M059J (cell line): ENCODE results near the gene STT3A. TPM values are rescaled to one million over a fixed set of nuclear protein-coding genes. Genes with fewer than 3 reads are reported as not detected.
A peak's percentile ranks its signal among the peaks of the same experiment; 100 is the strongest.

Source experiments
- DNase-seq: peaks from one replicate; pipeline ENCODE4 v3.0.0-alpha.2; 2012; ENCODE audit warnings: low read depth
- total RNA-seq: library from RNA; depleted of rRNA; stranded (reverse); fragments of >200 nt; shearing (Covaris generic); gene quantifications from 2 replicates; pipeline ENCODE4 v1.2.3, GENCODE V29; 2014; rRNA removed

STT3A gene
- total RNA-seq, 1 experiment from 2014 or later, result 421 TPM

DNA sequence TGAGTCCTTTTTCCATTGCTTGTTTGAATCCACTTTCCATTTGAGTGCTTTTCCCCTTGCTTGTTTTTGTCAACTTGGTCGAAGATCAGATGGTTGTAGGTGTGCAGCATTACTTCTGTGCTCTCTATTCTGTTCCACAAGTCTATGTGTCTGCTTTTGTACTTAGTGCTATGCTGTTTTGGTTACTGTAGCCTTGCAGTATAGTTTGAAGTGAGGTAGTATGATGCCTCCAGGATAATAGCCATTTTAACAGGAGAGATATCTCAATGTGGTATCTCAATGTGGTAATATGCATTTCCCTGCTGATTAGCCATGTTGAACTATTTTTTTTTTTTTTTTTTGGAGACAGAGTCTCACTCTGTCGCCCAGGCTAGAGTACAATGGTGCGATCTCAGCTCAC lies 71.3 kb downstream of the STT3A start:
- DNase-seq, result peak; percentile 39

GRCh38 chr11:125667151-125667550 lies 74.5 kb downstream of the STT3A start:
- DNase-seq, result no peak

GRCh38 chr11:125670172-125670571 lies 77.5 kb downstream of the STT3A start:
- no peak for DNase-seq

GRCh38 chr11:125671561-125671960 lies 78.9 kb downstream of the STT3A start:
- DNase-seq, result no peak

Other genes with a start within 250 kb of the STT3A start
- gene FEZ1, start 96.6 kb upstream of the STT3A start, total RNA-seq, result 1.2 and 1.6 TPM in 2 replicates
- gene EI24, start 23.4 kb upstream of the STT3A start, total RNA-seq, result 108 and 118 TPM in 2 replicates
- 42.9 and 46.3 TPM in 2 replicates for gene CHEK1, start 32.3 kb downstream of the STT3A start, total RNA-seq
- gene ACRV1, start 88.0 kb downstream of the STT3A start, total RNA-seq, result not detected in 2 replicates
- not detected in 2 replicates for gene PATE1, start 153.4 kb downstream of the STT3A start, total RNA-seq
- gene PATE2, start 186.0 kb downstream of the STT3A start, total RNA-seq, result not detected in 2 replicates
- gene PATE3, start 195.3 kb downstream of the STT3A start, total RNA-seq, result not detected in 2 replicates
- gene PATE4, start 240.5 kb downstream of the STT3A start, total RNA-seq, result not detected in 2 replicates